Testis (tissue), 3 donors: Measurements from ENCODE around the gene GABRB3. TPM values are rescaled to one million over a fixed set of nuclear protein-coding genes. Genes with fewer than 3 reads are reported as not detected.

Source experiments
- DNase-seq: peaks from one replicate; pipeline ENCODE4 v3.0.0-alpha.2; 2019
- H3K27ac ChIP-seq, 2 donors: fragments of 200-600 bp; sonication (generic); one replicate each; pipeline ENCODE4 v1.5.1; 2019
- H3K27me3 ChIP-seq: fragments of 200-600 bp; sonication (generic); one replicate; pipeline ENCODE4 v1.5.1; 2019
- H3K36me3 ChIP-seq: fragments of 200-600 bp; sonication (generic); one replicate; pipeline ENCODE4 v1.5.1; 2017; ENCODE audit warnings: low read depth; ENCODE audit errors: missing control alignments
- H3K4me1 ChIP-seq: fragments of 200-600 bp; sonication (generic); one replicate; pipeline ENCODE4 v1.5.1; 2019
- H3K4me3 ChIP-seq, 2 donors: fragments of 200-600 bp; sonication (generic); one replicate each; pipeline ENCODE4 v1.5.1; 2017 to 2019
- H3K9me3 ChIP-seq: fragments of 200-600 bp; sonication (generic); one replicate; pipeline ENCODE4 v1.5.1; 2017
- POLR2A ChIP-seq: fragments of 450-650 bp; IDR thresholded peaks from one replicate; pipeline ENCODE4 v1.6.1; 2017; ENCODE audit warnings: antibody characterized with exemption, mild to moderate bottlenecking, moderate library complexity
- WGBS, 2 donors: methylation state at CpG; one replicate each; pipeline ENCODE4 v1.1.5; 2018; 5-methylcytosine and 5-hydroxymethylcytosine counted together
- intact Hi-C: fragments of 100-400 bp; cut with DNase I; formaldehyde crosslinking; loops from one replicate; pipeline ENCODE4 v1.15.1; 2023; ENCODE audit warnings: low total_unique reads
- polyA plus RNA-seq: library from polyadenylated mRNA; stranded (reverse); fragments of 350-450 nt; fragmentation: Illumina TruSeq; extraction: RNeasy Lipid Tissue Mini Kit (QIAGEN cat#74804); gene quantifications from one replicate; pipeline ENCODE4 v1.2.3, GENCODE V29; 2014; ENCODE audit warnings: low read depth, low replicate concordance; ENCODE audit not compliant: insufficient read depth
- total RNA-seq, 2 donors: library from RNA; depleted of rRNA; stranded (reverse); fragments of >200 nt; gene quantifications; one replicate each; pipeline ENCODE4 v1.2.3, GENCODE V29; 2016
- TF ChIP-seq, protein P1 (sequence below), 3 experiments: fragments of 450-650 bp in 2 of 3; fragments of 200-600 bp in 1 of 3; sonication (generic) in 1 of 3; IDR thresholded peaks; one replicate each; pipeline ENCODE4 v1.5.1; 2016 to 2019; ENCODE audit warnings: antibody characterized with exemption in 3 of 3, mild to moderate bottlenecking in 2 of 3, moderate library complexity in 1 of 3

GABRB3 gene
- total and polyA plus RNA-seq, 3 donors from 2014 or later, result 11.8 to 19.6 (median 16.2) TPM

GRCh38 chr15:26632500-26632899 is 140.4 kb downstream of the GABRB3 start:
- TF ChIP-seq POLR2A, result no peak
- TF ChIP-seq, protein P1, sequence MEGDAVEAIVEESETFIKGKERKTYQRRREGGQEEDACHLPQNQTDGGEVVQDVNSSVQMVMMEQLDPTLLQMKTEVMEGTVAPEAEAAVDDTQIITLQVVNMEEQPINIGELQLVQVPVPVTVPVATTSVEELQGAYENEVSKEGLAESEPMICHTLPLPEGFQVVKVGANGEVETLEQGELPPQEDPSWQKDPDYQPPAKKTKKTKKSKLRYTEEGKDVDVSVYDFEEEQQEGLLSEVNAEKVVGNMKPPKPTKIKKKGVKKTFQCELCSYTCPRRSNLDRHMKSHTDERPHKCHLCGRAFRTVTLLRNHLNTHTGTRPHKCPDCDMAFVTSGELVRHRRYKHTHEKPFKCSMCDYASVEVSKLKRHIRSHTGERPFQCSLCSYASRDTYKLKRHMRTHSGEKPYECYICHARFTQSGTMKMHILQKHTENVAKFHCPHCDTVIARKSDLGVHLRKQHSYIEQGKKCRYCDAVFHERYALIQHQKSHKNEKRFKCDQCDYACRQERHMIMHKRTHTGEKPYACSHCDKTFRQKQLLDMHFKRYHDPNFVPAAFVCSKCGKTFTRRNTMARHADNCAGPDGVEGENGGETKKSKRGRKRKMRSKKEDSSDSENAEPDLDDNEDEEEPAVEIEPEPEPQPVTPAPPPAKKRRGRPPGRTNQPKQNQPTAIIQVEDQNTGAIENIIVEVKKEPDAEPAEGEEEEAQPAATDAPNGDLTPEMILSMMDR (IDR thresholded peaks at IDR 0.05), result no peak
- Histone ChIP-seq H3K27me3 (no peaks in the 10 kb centered on the region), H3K9me3 (no peaks in the 10 kb centered on the region), H3K4me3 (no peak overlapping the region), H3K4me1 (no peaks in the 10 kb centered on the region), H3K27ac (no peak overlapping the region), H3K36me3 (no peaks in the 10 kb centered on the region)
- DNase-seq, result no peak
- 38 to 41% methylated on average over 4 of the region's 4 CpGs for WGBS, 2 donors
- intact Hi-C loops, result no loop called here

DNA sequence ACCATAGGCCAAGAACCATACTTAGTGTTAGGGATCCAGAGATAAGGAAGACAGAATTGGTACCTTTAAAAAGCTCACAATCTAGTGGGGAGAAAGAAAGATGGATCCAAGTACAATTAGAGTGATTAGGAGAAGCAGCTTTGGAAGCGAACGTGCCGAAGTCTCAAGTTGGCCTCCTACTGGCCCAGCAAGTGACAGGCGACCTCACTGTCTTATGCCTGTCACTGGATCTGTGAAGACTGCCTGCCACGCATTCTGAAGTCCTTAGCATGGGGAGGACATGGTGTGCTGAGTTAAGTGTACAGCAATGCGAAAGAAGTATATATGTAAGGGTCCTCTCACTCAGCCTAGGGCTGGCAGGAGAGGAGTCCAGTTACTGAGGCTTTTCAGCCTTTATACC is 141.0 kb downstream of the GABRB3 start:
- intact Hi-C loops, result no loop called here
- Histone ChIP-seq H3K9me3 (no peaks in the 10 kb centered on the region), H3K27ac (no peak overlapping the region), H3K36me3 (no peaks in the 10 kb centered on the region), H3K4me3 (no peak overlapping the region), H3K27me3 (no peaks in the 10 kb centered on the region), H3K4me1 (no peaks in the 10 kb centered on the region)
- peak; percentile 21 for DNase-seq
- no peak for TF ChIP-seq POLR2A
- TF ChIP-seq, protein P1 (IDR thresholded peaks at IDR 0.05), result no peak
- WGBS, 2 donors, result 68 to 80% methylated on average over 6 of the region's 6 CpGs

- DNase-seq, result no peak
- intact Hi-C loops, result no loop called here
- WGBS, 2 donors, result 61 to 67% methylated on average over 4 of the region's 4 CpGs
Measured at GRCh38 chr15:26630857-26631256, 142.0 kb downstream of the GABRB3 start.

GRCh38 chr15:26628879-26629529 is 143.9 kb downstream of the GABRB3 start:
- H3K4me1 ChIP-seq, result no peaks in the 10 kb centered on the region
- peak overlapping the region; percentile 50 to 64 for H3K4me3 ChIP-seq
- peak overlapping the region in 1 of 2 donors; percentile 60 for H3K27ac ChIP-seq
- TF ChIP-seq POLR2A, result no peak
- TF ChIP-seq, protein P1 (IDR thresholded peaks at IDR 0.05), result no peak
- WGBS, 2 donors, result 54 to 70% methylated on average over 36 to 41 of the region's 41 CpGs
- no peaks in the 10 kb centered on the region for H3K27me3 ChIP-seq
- intact Hi-C loops, result no loop called here
- H3K9me3 ChIP-seq, result no peaks in the 10 kb centered on the region
- peak; percentile 85 for DNase-seq
- H3K36me3 ChIP-seq, result no peaks in the 10 kb centered on the region

More at GRCh38 chr15:26630857-26631256, 142.0 kb downstream of the GABRB3 start:
- no peak overlapping the region for H3K27ac ChIP-seq
- H3K27me3 ChIP-seq, result no peaks in the 10 kb centered on the region
- no peaks in the 10 kb centered on the region for H3K4me1 ChIP-seq
- no peak overlapping the region for H3K4me3 ChIP-seq
- H3K36me3 ChIP-seq, result no peaks in the 10 kb centered on the region
- no peaks in the 10 kb centered on the region for H3K9me3 ChIP-seq
- TF ChIP-seq POLR2A, result no peak
- TF ChIP-seq, protein P1 (IDR thresholded peaks at IDR 0.05), result no peak

DNA sequence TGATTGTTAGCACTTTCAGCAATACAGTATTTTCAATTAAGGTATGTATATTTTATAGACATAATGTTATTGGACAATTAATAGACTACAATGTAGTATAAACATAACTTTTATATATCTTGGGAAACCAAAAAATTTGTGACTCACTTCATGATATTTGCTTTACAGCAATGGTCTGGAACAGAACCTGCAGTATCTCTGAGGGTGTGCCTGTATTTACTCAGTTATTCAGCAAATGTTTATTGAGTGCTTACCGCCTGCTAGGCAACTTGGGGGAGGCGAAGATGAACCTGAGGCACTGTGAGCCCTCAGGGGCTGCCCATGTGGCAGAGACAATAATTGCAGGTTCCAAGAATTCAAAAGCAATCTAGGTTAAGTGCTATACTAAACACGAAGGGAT is 144.8 kb downstream of the GABRB3 start:
- peak overlapping the region in 1 of 2 donors; percentile 64 for H3K4me3 ChIP-seq
- 64 to 75% methylated on average over 3 of the region's 3 CpGs for WGBS, 2 donors
- intact Hi-C loops, result no loop called here

More for the DNA sequence above, 144.8 kb downstream of the GABRB3 start:
- Histone ChIP-seq H3K4me1 (no peaks in the 10 kb centered on the region), H3K36me3 (no peaks in the 10 kb centered on the region), H3K27ac (no peak overlapping the region), H3K9me3 (no peaks in the 10 kb centered on the region), H3K27me3 (no peaks in the 10 kb centered on the region)
- no peak for DNase-seq
- TF ChIP-seq, protein P1 (IDR thresholded peaks at IDR 0.05), result no peak
- no peak for TF ChIP-seq POLR2A
